ENCODE results near the gene CDYL2.
"Not testable (repeated sequence)": the region's sequence is repeated elsewhere in the genome, so short reads cannot be mapped to it uniquely, and the experiment has no call there.

DNA sequence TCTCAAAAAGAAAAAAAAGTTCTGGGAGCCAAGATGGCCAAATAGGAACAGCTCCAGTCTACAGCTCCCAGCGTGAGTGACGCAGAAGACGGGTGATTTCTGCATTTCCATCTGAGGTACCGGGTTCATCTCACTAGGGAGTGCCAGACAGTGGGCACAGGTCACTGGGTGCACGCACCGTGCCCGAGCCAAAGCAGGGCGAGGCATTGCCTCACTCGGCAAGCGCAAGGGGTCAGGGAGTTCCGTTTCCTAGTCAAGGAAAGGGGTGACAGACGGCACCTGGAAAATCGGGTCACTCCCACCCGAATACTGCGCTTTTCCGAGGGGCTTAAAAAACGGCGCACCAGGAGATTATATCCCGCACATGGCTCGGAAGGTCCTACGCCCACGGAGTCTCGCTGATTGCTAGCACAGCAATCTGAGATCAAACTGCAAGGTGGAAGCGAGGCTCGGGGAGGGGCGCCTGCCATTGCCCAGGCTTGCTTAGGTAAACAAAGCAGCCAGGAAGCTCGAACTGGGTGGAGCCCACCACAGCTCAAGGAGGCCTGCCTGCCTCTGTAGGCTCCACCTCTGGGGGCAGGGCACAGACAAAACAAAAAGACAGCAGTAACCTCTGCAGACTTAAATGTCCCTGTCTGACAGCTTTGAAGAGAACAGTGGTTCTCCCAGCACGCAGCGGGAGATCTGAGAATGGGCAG is 77.2 kb downstream of the CDYL2 start:
- TF ChIP-seq, protein P1, sequence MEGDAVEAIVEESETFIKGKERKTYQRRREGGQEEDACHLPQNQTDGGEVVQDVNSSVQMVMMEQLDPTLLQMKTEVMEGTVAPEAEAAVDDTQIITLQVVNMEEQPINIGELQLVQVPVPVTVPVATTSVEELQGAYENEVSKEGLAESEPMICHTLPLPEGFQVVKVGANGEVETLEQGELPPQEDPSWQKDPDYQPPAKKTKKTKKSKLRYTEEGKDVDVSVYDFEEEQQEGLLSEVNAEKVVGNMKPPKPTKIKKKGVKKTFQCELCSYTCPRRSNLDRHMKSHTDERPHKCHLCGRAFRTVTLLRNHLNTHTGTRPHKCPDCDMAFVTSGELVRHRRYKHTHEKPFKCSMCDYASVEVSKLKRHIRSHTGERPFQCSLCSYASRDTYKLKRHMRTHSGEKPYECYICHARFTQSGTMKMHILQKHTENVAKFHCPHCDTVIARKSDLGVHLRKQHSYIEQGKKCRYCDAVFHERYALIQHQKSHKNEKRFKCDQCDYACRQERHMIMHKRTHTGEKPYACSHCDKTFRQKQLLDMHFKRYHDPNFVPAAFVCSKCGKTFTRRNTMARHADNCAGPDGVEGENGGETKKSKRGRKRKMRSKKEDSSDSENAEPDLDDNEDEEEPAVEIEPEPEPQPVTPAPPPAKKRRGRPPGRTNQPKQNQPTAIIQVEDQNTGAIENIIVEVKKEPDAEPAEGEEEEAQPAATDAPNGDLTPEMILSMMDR (IDR thresholded peaks at IDR 0.05) = not testable (repeated sequence)
- not testable (repeated sequence) for TF ChIP-seq POLR2A (IDR thresholded peaks at IDR 0.05)
